SIG-M5 (cell line): ENCODE data around the gene CSF2RB.

Experiments used
- DNase-seq: peaks from one replicate; lab custom pipeline; 2025; lab: John Stamatoyannopoulos, UW

CSF2RB gene

GRCh38 chr22:36913427-36914389 is at the start of gene CSF2RB:
TSS of gene CSF2RB (plus strand) at chr22:36913628. CDS start at chr22:36922208, 8,580 bp downstream.
- DNase-seq, result peak; percentile 51

GRCh38 chr22:36863979-36864378 is 49.4 kb upstream of the CSF2RB start:
- DNase-seq, result no peak

GRCh38 chr22:36864454-36865215 is 48.8 kb upstream of the CSF2RB start:
- no peak for DNase-seq

- DNase-seq, result no peak
These were observed 48.1 kb upstream of the CSF2RB start for GRCh38 chr22:36865346-36865745.

- no peak for DNase-seq
These were observed 45.7 kb upstream of the CSF2RB start for GRCh38 chr22:36867695-36868094.

GRCh38 chr22:36868546-36869181 is 44.8 kb upstream of the CSF2RB start:
- DNase-seq, result no peak

GRCh38 chr22:36870250-36870649 is 43.2 kb upstream of the CSF2RB start:
- DNase-seq, result no peak

GRCh38 chr22:36871669-36872081 is 41.8 kb upstream of the CSF2RB start:
- DNase-seq, result no peak

- no peak for DNase-seq
These were observed 41.3 kb upstream of the CSF2RB start for GRCh38 chr22:36872084-36872483.

- no peak for DNase-seq
These were observed 40.4 kb upstream of the CSF2RB start for GRCh38 chr22:36872866-36873498.

- no peak for DNase-seq
These were observed 39.7 kb upstream of the CSF2RB start for GRCh38 chr22:36873614-36874308.

- no peak for DNase-seq
These were observed 39.1 kb upstream of the CSF2RB start for GRCh38 chr22:36874309-36874696.

- no peak for DNase-seq
These were observed 38.7 kb upstream of the CSF2RB start for GRCh38 chr22:36874736-36875135.

- DNase-seq, result no peak
These were observed 37.7 kb upstream of the CSF2RB start for GRCh38 chr22:36875741-36876140.

- DNase-seq, result no peak
These were observed 33.7 kb upstream of the CSF2RB start for GRCh38 chr22:36879775-36880174.

GRCh38 chr22:36881504-36882245 is 31.8 kb upstream of the CSF2RB start:
- no peak for DNase-seq

- no peak for DNase-seq
These were observed 28.9 kb upstream of the CSF2RB start for GRCh38 chr22:36884349-36885158.

- no peak for DNase-seq
These were observed 28.0 kb upstream of the CSF2RB start for GRCh38 chr22:36885474-36885873.

- no peak for DNase-seq
These were observed 27.4 kb upstream of the CSF2RB start for GRCh38 chr22:36886016-36886415.

GRCh38 chr22:36887162-36887561 is 26.3 kb upstream of the CSF2RB start:
- DNase-seq, result no peak
